Fibroblast of the aortic adventitia (primary cell): ENCODE data around the gene COX11. TPM values are rescaled to one million over a fixed set of nuclear protein-coding genes. Genes with fewer than 3 reads are reported as not detected.

Source experiments
- DNase-seq: peaks from one replicate; pipeline ENCODE4 v3.0.0-alpha.2; 2010; ENCODE audit warnings: low read depth
- H3K4me3 ChIP-seq: 2 replicates; pipeline ENCODE4 v1.5.1; 2011; ENCODE audit warnings: low read depth, mild to moderate bottlenecking, control low read depth, low read length, moderate library complexity
- total RNA-seq: library from RNA; depleted of rRNA; stranded (reverse); fragments of >200 nt; gene quantifications from 2 replicates; pipeline ENCODE4 v1.2.3, GENCODE V29; 2012; ENCODE audit warnings: low replicate concordance
- TF ChIP-seq, protein P1 (sequence below): IDR thresholded peaks from 2 replicates; pipeline ENCODE4 v1.5.1; 2011; ENCODE audit warnings: mild to moderate bottlenecking, low read length, control low read depth, inconsistent platforms; ENCODE audit not compliant: insufficient read depth

COX11 gene
- total RNA-seq, 1 donor, result 37.8 TPM

DNA sequence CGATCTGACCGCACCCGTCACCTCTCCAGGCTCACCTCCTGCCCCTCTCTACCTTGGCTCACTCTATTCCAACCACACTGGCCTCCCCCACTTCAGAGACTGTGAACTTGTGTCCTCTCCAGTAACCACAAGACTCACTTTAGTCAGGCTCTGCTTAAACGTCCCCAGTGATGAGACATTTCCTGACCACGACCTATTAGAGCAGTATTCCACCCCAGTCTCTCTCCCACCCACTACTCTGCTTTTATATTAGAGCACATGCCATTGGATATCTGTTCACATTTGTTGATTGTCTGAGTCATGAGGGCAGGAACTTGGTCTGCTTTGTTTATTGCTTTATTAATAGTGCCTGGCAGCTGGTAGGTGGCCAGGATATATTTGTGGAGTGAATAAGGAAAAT is 20.1 kb downstream of the COX11 start:
- TF ChIP-seq, protein P1, sequence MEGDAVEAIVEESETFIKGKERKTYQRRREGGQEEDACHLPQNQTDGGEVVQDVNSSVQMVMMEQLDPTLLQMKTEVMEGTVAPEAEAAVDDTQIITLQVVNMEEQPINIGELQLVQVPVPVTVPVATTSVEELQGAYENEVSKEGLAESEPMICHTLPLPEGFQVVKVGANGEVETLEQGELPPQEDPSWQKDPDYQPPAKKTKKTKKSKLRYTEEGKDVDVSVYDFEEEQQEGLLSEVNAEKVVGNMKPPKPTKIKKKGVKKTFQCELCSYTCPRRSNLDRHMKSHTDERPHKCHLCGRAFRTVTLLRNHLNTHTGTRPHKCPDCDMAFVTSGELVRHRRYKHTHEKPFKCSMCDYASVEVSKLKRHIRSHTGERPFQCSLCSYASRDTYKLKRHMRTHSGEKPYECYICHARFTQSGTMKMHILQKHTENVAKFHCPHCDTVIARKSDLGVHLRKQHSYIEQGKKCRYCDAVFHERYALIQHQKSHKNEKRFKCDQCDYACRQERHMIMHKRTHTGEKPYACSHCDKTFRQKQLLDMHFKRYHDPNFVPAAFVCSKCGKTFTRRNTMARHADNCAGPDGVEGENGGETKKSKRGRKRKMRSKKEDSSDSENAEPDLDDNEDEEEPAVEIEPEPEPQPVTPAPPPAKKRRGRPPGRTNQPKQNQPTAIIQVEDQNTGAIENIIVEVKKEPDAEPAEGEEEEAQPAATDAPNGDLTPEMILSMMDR, result no peak
- DNase-seq, result peak; percentile 51
- H3K4me3 ChIP-seq, result no peak overlapping the region

DNA sequence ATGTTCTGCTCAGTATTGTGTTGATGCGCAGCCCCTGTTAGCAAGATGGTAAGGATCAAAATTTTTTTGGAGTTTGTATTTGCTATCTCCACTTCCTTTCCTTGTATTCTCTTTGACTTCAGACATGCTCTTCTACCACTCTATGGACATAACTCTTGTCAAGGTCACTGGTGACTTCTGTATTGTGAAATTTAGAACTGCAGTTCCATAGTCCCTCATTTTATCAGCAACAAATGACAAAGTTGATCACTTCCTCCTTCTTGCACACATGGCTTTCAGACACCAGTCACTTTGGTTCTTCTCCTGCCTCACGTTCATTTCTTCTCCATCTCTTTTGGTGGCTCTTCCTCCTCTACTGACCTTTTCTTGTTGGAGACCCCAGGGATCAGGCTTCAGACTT is 21.1 kb downstream of the COX11 start:
- no peak overlapping the region for H3K4me3 ChIP-seq
- TF ChIP-seq, protein P1, result no peak
- no peak for DNase-seq

DNA sequence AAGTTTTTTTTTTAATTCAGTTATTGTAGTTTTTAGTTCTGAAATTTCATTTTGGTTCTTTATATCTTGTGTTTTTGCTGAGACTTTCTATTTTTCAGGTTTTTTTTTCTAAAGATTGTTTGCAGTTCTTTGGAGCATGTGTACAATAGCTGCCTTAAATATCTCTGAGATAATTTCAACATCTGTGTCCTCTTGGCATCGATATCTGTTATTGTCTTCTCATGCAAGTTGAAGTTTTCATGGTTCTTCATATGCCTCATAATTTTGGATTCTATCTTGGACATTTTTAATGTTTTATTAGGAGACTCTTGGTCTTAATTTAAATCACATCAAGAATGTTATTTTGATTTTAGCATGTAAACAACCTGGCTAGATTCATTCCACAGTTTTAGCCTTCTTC is 22.8 kb downstream of the COX11 start:
- peak; percentile 49 for DNase-seq
- H3K4me3 ChIP-seq, result no peak overlapping the region
- TF ChIP-seq, protein P1, result no peak

DNA sequence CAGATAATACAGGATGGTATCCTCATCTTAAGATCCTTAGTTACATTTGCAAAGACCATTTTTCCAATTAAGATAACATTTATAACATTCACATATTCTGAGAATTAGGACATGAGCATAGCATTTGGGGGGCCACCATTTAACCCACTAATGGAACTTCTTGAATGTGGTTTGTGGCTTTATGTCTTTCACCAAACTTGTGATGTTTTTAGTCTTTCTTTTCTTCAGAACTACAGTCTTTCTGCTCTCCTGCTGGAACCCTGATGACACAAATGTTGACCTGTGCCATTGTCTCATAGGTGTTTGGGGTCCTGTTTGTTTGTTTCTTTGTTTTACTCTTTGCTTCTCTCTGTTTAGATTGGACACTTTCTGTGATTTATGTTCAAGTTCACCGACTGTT is 23.2 kb downstream of the COX11 start:
- no peak for DNase-seq
- TF ChIP-seq, protein P1, result no peak
- no peak overlapping the region for H3K4me3 ChIP-seq

DNA sequence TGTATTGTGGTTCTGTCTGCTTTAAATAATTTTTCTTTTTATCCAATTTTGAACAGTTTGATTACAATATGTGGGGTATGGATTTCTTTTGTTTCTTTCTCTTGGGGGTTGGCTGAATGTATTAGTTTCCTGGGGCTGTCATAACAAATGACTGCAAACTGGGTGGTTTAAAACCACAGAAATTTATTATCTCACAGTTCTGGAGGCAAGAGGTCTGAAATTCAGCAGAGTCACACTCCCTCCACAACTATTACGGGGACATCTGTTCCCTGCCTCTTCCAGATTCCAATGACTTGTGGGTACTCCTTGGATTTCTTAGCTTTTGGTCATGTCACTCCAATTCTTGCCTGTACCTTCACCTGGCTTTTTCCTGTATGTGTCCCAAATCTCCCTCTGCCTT is 23.7 kb downstream of the COX11 start:
- H3K4me3 ChIP-seq, result no peak overlapping the region
- TF ChIP-seq, protein P1, result no peak
- DNase-seq, result peak; percentile 11

DNA sequence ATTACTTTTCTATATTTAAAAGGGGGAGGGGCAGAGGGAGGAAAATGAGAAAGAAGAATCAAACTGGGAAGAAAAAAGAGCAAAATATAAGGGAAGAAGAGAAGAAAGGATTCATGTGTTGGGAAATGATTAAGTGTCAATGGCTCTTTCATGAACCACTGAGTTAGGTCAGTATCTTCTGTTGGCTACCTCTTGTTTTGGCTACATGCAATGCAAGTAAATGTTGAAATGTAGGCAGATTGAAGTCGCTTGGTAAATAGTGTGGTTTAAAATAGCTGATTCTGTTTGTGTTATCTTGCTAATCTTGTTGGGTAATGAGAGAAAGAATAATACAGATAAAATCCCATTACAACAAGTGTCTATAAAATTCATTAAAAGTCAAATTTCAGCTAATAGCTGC is 27.2 kb downstream of the COX11 start:
- no peak for DNase-seq
- H3K4me3 ChIP-seq, result no peak overlapping the region
- TF ChIP-seq, protein P1, result no peak

DNA sequence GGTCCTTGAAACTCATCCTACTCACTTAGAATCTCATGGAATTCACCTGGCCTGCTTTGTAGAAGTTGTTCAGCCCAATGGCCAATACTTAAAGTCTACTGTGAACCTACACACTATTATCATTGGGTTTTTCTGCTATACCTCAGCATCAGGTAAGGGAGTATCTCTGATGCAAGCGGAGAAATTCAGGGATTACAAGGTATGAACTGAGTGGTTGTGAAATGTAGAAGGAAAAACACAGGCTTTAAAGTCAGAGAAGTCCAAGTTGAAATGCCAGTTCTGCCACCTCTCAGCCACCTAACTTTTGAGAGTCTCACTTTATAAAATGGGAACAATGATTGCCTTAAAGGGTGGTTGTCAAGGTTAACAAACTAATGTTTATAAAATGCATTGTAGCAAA is 31.0 kb downstream of the COX11 start:
- H3K4me3 ChIP-seq, result no peak overlapping the region
- no peak for DNase-seq
- TF ChIP-seq, protein P1, result no peak
